Mononuclear cell (primary cell): ENCODE data around the gene OR4K17. TPM values are rescaled to one million over a fixed set of nuclear protein-coding genes. Genes with fewer than 3 reads are reported as not detected.
"Not testable (repeated sequence)": the region's sequence is repeated elsewhere in the genome, so short reads cannot be mapped to it uniquely, and the experiment has no call there.

Experiments used
- H3K27me3 ChIP-seq: 2 replicates; pipeline ENCODE4 v1.6.0; 2011; ENCODE audit warnings: low read length, control low read depth; ENCODE audit not compliant: insufficient read depth
- H3K4me1 ChIP-seq: 2 replicates; pipeline ENCODE4 v1.5.1; 2011; ENCODE audit warnings: mild to moderate bottlenecking, low read length, control low read depth; ENCODE audit not compliant: insufficient read depth
- H3K4me3 ChIP-seq: 2 replicates; pipeline ENCODE4 v1.5.1; 2011; ENCODE audit warnings: mild to moderate bottlenecking, low read length, moderate library complexity
- H3K9me3 ChIP-seq: 2 replicates; pipeline ENCODE4 v1.5.1; 2011; ENCODE audit warnings: low read depth, mild to moderate bottlenecking, control low read depth, low read length
- total RNA-seq: library from RNA; depleted of rRNA; stranded (reverse); fragments of >200 nt; gene quantifications from one replicate; pipeline ENCODE4 v1.2.3, GENCODE V29; 2012

OR4K17 gene
- not detected for total RNA-seq

DNA sequence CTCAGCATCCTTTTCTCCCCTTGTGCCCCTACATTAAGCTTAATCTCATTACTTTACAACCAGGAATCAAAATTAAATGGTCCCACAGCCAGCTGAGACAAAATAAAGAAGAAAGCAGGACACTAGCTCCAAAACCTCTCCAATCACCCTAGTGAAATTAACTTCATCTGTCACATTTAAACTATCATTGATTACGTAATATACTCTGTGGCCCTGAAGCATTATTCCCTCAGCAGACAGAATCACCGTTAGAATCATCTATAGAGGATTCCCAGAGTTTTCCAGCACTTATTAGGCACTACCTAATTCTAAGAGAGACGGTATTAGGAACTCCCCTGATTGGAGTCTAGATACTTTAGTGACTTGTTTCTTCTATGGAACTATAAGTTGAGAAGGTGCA, at the start of gene OR4K17:
Gene OR4K17, plus strand, starts transcription at position 302 of the 400 bp plus-strand sequence. CDS start 6,761 bp downstream, outside the sequence.
- no peak within 1 kb of the TSS for H3K4me3 ChIP-seq

DNA sequence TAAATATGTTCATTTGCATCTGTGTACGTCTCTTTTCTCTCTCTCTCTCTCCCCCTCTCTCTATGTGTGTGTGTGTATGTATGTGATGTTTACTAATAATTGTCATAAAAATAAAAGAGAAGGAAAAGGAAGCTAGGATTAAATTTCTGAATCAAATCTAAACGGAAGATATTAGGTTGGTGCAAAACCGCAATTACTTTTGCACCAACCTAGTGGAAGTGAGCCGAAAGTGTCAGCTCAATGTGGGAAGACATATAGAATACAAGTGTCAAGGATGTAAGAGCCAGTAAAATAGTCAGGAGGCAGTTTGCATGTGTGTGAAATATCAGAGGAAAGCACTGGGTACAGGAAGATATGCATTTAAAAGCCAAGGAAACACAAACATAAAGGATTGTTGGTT, 18.5 kb upstream of the OR4K17 start:
- H3K9me3 ChIP-seq = no peaks in the 10 kb centered on the region
- H3K27me3 ChIP-seq = no peaks in the 10 kb centered on the region
- no peaks in the 10 kb centered on the region for H3K4me1 ChIP-seq

More for the DNA sequence above, at the start of gene OR4K17:
- H3K9me3 ChIP-seq = no peaks in the 10 kb centered on the region
- no peaks in the 10 kb centered on the region for H3K27me3 ChIP-seq
- H3K4me1 ChIP-seq = no peaks in the 10 kb centered on the region

DNA sequence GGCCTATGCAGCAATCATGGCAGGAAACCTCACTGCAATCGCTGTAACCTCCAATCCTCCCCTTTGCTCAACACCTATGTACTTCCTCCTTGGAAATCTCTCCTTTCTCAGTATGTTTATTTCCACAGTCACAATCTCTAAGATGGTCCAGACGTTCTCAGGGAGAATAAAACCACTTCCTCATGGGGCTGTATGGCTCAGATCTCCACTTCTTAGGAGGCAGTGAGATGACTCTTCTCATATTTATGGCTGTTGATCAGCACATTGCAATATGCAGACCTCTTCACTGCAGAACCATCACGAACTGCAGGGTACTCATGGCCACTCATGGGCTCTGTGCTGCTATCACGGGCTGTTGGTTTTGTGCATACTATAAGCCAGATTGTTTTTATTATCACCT, 17.1 kb upstream of the OR4K17 start:
- H3K27me3 ChIP-seq = no peaks in the 10 kb centered on the region
- H3K9me3 ChIP-seq = no peaks in the 10 kb centered on the region
- no peak overlapping the region for H3K4me3 ChIP-seq
- H3K4me1 ChIP-seq = no peaks in the 10 kb centered on the region

More for the DNA sequence above, 18.5 kb upstream of the OR4K17 start:
- H3K4me3 ChIP-seq = no peak overlapping the region

DNA sequence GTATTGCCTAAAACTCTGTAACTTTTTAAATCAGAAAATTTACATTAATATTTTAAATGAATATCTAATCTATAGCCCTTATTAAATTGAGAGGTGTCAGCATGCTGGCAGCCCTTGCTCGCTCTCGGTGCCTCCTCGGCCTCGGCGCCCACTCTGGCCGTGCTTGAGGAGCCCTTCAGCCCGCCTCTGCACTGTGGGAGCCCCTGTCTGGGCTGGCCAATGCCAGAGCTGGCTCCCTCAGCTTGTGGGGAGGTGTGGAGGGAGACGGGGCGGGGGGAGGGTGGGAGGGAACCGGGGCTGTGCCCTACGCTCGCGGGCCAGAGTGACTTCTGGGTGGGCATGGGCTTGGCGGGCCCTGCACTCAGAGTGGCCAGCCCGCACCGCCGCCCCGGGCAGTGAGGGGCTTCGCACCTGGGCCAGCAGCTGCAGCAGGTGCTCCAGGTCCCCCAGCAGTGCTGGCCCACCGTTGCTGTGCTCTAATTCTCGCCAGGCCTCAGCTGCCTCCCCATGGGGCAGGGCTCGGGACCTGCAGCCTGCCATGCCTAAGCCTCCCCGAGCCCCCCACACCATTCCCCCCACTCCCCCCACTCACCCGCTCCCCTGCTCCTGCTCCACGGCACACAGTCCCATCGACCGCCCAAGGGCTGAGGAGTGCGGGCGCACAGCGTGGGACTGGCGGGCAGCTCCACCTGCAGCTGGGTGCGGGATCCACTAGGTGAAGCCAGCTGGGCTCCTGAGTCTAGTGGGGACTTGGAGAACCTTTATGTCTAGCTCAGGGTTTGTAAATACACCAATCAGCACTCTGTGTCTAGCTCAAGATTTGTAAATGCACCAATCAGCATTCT, 11.4 kb upstream of the OR4K17 start:
- H3K9me3 ChIP-seq, H3K27me3 ChIP-seq, H3K4me3 ChIP-seq, H3K4me1 ChIP-seq: not testable (repeated sequence)

DNA sequence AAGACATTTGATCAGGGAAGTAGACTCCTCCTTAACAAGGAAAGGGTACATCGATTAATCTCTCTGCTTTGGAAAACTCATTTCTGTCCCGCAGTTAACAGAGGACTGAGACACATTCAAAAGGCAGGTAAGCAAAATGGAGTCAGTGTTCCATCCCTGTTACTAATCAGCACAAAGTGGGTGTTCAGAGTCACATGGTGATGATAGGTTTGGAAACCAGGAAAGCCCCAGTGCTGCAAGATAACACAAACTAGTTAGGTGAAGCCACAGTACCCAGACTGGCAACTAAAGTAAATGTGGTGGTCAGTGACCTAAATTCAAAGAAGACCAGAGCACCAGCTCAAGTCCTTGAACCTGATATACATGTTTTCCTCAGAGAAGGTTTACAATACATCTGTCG, 1.8 kb downstream of the OR4K17 start:
- H3K4me3 ChIP-seq = no peak overlapping the region
- no peaks in the 10 kb centered on the region for H3K9me3 ChIP-seq
- no peaks in the 10 kb centered on the region for H3K4me1 ChIP-seq
- H3K27me3 ChIP-seq = no peaks in the 10 kb centered on the region

- Histone ChIP-seq H3K4me1 (no peaks in the 10 kb centered on the region), H3K4me3 (no peak overlapping the region), H3K27me3 (peaks cover 4% of the 10 kb centered on the region), H3K9me3 (no peaks in the 10 kb centered on the region)
Observed at GRCh38 chr14:20116748-20117147, 6.2 kb downstream of the OR4K17 start.

GRCh38 chr14:20118795-20119194, 8.3 kb downstream of the OR4K17 start:
- Histone ChIP-seq H3K27me3 (peaks cover 4% of the 10 kb centered on the region), H3K4me3 (no peak overlapping the region), H3K4me1 (no peaks in the 10 kb centered on the region), H3K9me3 (no peaks in the 10 kb centered on the region)

GRCh38 chr14:20138520-20138919, 28.0 kb downstream of the OR4K17 start, which contains the start of gene OR4N5:
Gene OR4N5, plus strand, starts transcription at chr14:20138820. Its CDS starts 4,916 bp downstream, at chr14:20143736.
- Histone ChIP-seq H3K4me1 (no peaks in the 10 kb centered on the region), H3K27me3 (no peaks in the 10 kb centered on the region), H3K4me3 (no peak within 1 kb of the TSS), H3K9me3 (no peaks in the 10 kb centered on the region)

DNA sequence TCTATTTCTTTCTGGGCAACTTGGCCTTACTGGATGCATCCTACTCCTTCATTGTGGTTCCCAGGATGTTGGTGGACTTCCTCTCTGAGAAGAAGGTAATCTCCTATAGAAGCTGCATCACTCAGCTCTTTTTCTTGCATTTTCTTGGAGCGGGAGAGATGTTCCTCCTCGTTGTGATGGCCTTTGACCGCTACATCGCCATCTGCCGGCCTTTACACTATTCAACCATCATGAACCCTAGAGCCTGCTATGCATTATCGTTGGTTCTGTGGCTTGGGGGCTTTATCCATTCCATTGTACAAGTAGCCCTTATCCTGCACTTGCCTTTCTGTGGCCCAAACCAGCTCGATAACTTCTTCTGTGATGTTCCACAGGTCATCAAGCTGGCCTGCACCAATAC, 33.4 kb downstream of the OR4K17 start:
- H3K9me3 ChIP-seq = no peaks in the 10 kb centered on the region
- H3K27me3 ChIP-seq = peaks cover under 1% of the 10 kb centered on the region
- H3K4me3 ChIP-seq = no peak overlapping the region
- H3K4me1 ChIP-seq = no peaks in the 10 kb centered on the region

- no peaks in the 10 kb centered on the region for H3K9me3 ChIP-seq
- no peaks in the 10 kb centered on the region for H3K4me1 ChIP-seq
- no peak overlapping the region for H3K4me3 ChIP-seq
- peaks cover 5% of the 10 kb centered on the region for H3K27me3 ChIP-seq
Observed at GRCh38 chr14:20144820-20145219, 34.3 kb downstream of the OR4K17 start.

DNA sequence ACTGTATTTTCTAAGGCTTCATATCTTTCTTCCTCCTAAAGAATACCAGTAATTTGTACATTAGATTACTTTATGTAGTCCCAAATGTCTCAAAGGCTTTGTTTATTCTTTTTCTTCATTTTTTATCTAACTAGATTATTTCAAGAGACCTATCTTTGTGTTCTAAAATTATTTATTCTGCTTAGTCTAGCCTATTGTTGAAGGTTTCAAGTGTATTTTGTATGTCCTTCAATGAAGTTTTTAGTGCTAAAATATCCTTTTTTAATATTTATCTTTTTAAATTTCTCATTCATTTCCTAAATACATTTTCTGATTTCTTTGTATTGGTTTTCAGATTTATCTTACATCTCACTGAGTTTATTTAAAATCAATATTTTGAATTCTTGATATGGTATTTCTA, 53.9 kb downstream of the OR4K17 start:
- peaks cover 3% of the 10 kb centered on the region for H3K27me3 ChIP-seq
- no peak overlapping the region for H3K4me3 ChIP-seq
- peaks cover 17% of the 10 kb centered on the region for H3K9me3 ChIP-seq
- no peaks in the 10 kb centered on the region for H3K4me1 ChIP-seq

- Histone ChIP-seq H3K4me1 (no peaks in the 10 kb centered on the region), H3K27me3 (peaks cover 3% of the 10 kb centered on the region)
Observed at GRCh38 chr14:20167091-20167490, 56.6 kb downstream of the OR4K17 start.

DNA sequence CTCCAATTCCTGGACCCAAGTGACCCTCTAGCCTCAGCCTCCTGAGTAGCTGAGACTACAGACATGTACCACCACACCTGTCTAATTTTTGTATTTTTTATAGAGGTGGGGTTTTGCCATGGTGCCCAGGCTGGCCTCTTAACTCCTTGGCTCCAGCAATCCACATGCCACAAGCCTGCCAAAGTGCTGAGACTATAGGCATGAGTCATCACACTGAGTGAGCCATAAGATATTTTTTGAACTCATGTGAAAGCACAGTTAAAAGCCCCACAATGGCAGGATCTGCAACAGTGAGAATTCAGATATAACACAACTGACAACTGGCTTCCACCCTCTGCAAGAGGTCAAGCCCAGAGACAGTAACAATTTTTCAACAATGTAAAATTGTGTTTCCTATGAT, 59.3 kb downstream of the OR4K17 start:
- not testable (repeated sequence) for H3K4me1 ChIP-seq, H3K27me3 ChIP-seq, H3K4me3 ChIP-seq, H3K9me3 ChIP-seq

More at GRCh38 chr14:20167091-20167490, 56.6 kb downstream of the OR4K17 start:
- H3K4me3 ChIP-seq = no peak overlapping the region
- H3K9me3 ChIP-seq = peaks cover 17% of the 10 kb centered on the region
